GM19395 (cell line): ENCODE measurements around the gene UBE3B.
A peak's percentile ranks its signal among the peaks of the same experiment; 100 is the strongest.

Experiments
- ATAC-seq: cut with Tn5 transposase; IDR thresholded peaks from one replicate; pipeline ENCODE4 v1.9.1; 2021; ENCODE audit warnings: mild to moderate bottlenecking, moderate library complexity; ENCODE audit not compliant: unreplicated experiment

UBE3B gene

DNA sequence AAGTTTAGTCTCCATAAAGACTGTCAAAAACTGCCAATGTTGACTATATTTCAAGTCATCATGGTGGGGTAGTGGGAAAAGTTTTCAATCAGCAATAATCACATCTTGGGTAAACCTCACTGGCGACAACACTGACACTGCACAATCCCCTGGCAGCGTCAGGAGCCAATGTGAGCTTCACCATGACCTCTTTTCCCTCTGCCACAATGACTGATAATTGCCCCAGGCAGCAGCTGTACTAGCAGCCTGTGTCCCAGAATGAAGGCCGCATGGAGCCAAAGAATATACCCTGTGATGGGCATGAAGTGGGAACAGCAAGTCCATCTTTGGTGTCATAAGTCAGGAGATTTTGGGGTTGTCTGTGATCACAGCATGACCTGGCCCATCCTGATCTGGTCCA lies 90.5 kb downstream of the UBE3B start:
- ATAC-seq, result no peak

DNA sequence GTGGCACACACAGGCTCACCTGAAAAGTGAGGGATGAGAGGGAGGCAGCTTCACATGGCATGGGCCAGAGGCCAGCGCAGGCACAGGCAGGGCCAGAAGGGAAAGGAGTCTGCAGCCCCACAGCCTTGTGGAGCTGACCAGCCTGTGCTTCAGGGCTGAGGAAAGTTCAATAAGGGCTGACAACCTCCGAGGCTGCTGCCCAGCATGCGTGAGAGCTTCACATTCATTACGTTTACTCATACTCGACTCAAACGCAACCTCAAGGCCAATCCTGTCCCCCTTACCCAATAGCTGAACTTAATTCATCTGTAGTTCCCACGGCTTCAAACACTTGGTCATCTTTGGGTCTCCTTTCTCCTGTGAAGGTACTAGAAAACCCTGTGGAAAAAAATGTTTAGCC lies 91.1 kb downstream of the UBE3B start:
- no peak for ATAC-seq

DNA sequence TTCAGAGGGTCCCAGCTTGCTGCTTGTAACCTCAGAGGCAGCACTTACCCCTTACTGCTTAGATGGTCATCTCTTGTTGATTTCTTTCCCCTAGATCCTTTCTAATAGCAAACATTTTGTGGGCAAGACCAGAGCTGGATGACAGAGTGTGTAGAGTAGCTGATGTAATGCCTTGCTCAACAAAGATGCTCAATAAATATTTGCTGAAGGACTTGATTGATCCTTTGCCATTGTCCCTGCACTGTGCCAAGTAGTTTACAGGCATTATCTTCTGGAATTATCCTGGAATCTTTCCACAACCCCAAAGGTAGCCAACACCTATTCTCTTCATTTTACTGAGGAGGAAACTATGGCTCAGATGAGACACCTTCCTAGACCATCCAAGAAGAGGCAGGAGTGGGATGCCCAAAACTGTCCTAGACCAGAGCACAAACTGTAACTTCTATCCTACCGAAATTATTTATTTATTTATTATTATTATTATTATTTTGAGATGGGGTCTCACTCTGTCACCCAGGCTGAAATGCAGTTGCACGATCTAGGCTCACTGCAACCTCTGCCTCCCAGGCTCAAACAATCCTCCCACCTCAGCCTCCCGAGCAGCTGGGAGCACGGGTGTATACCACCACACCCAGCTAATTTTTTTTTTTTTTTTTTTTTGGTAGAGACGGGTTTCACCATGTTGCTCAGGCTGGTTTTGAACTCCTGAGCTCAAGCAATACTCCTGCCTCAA lies 94.5 kb downstream of the UBE3B start:
- no peak for ATAC-seq

DNA sequence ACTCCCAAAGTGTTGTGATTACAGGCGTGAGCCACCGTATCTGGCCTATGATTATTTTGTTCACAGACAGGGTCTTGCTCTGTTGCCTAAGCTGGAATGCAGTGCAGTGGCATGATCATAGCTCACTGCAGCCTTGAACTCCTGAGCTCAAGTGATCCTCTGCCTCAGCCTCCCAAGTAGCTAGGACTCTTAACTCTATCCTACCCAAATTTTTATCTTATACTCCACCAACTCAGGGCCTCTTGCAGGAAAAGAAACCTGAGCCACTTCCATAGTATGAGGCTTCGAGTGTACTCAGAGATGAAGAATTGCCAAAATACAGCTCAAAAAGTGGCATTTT lies 95.0 kb downstream of the UBE3B start:
- no peak for ATAC-seq

DNA sequence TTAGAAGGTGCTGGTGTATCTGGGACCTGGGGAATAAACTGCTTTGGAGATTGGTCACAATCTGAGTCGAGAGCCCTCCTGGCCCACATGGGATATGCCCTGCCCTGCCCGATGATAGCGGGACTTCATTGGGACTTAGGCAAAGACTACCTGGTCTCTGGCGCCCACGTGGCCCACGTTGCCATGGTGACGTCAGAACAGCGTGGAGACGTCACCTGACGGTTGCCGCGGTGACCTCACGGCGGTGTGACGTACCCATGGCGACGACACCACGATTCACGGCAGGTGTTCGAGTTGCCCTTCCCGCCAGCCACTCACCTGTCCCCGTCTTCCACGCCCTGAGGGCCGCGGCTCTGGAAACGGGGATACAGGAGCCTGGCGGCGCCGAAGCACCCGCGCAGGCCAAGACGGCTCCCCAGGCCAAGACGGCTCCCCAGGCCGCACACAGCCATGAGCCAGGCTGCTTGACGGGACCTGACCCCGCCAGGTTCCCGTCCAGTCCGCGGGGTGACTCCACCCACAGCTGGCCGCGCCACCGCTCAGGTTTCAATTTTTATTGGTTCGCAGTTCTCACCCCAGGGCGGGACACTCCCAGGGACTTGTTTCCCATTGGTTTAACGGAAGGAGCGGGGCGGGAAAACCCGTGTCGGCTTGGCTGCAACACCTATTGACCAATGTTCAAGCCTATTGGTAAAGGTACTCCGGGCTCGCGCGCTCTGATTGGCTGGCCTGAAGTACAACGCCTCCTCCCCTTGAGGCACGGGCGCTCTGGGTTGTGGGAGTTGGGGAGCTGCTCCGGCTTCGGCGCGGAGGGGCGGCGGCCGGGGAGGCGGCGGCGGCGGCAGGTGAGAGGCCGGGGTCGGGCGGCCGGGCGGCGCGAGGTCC lies 95.8 kb downstream of the UBE3B start, which contains the start of the genes MMAB and MVK:
TSS of gene MMAB (minus strand) at position 476 of the 885 bp plus-strand sequence. CDS start at position 452, 24 bp downstream.
TSS of gene MVK (plus strand) at position 766 of the 885 bp plus-strand sequence. CDS start 1,029 bp downstream, outside the sequence.
- peak; percentile 96 for ATAC-seq

DNA sequence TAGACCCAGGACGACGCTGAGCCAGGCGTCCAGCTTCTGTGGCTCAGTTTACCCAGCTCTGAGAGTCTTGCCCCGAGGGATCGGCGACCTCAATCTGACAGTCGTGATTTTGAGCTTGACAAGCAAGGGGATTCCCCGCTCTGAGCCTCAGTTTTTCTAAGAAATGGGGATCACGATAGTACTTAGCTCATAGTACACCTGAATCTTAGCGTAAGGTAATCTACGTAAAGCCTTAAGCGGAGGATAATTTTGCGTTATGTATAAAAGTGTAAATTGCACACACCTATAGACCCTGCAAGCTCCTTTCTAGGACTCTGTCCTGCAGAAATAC lies 96.4 kb downstream of the UBE3B start:
- ATAC-seq, result peak; percentile 11

DNA sequence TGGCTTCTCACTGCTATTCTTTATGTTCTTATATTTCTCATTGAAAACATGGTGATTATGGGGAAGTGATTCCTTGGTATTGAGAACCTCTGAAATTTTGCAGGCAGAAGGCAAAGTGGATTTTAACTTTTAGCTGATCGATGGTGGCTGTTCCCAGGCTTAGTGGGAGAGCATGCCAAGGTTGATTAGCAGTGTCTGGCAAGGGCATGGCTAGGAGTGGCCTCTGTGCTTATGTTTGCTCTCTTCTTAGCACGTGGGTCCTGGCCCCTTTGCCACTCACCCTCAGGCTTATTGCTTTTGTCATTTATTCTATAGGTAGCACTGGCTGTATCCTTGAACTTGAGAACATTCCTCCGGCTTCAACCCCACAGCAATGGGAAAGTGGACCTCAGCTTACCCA lies 98.2 kb downstream of the UBE3B start:
- ATAC-seq, result no peak

DNA sequence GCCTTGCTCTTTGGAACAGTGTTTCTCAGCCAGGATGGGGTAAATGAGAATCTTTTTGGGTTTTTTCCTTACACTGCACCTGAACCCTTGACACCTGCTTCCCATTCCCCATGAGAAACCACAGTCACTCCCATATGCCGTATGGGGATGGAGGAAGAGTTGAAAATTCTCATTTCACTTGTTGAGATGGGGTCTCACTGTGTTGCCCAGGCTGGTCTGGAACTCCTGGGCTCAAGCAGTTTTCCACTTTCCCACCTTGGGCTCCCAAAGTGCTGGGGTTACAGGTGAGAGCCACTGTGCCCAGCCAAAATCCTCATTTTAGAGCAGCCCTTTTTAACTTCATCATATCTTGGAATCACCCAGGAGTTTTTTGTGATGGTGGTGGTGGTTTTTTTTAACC lies 99.9 kb downstream of the UBE3B start:
- no peak for ATAC-seq

DNA sequence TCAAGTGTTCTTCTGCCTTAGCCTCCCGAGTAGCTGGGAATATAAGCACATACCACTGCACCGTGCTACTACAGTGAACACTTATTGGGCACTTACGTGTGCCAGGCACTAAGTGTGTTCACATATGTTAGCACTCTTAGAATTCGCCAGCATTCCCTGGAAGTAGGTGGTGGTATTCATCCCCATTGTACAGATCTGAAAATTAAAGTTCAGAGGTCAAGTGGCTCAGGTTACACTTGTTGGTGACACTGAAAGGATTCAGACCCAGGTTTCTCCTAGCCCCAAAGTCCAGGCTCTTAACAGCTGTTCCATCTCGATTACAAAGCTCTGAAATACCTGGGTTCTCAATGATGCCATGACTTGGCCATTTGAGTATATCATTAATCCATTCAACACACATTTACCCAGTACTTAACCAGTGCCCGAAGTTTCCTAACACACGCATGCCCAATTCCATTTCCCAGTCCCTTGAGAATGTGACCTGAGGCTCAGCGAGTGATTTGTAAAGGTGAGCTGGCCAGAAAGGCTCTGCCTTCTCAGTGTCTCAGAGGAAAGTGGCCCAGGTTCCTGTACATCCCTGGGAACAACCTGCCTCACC lies 101.0 kb downstream of the UBE3B start:
- no peak for ATAC-seq

DNA sequence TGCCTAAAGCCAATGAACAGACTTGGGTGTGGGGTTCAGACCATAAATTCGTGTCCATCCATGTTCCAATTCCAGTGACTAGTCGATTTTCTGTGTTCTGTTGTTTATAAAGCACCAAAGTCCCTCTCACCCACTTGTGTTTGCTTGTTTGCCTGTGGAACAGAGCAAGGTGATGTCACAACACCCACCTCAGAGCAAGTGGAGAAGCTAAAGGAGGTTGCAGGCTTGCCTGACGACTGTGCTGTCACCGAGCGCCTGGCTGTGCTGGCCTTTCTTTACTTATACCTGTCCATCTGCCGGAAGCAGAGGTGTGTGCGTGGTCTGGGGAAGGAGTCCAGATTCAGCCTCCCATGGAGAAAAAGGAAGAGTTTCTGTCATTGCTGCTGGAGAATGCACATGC lies 102.2 kb downstream of the UBE3B start:
- ATAC-seq, result no peak

DNA sequence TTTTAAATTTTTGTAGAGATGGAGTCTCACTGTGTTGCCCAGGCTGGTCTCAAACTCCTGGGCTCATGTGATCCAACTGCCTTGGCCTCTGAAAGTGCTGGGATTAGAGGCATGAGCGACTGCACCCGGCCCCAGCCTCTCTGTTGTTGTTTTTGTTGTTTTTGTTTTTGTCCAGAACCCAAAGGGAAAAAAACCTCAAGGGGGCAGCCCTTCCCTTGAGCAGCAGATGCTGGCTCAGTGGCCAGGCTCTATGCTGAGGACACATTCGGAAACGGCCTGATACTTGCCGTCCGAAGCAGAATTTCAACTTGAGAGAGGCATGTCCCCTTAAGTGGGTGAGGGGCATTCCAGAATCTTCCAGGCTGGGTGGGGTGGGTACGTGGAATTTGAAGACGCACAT lies 102.8 kb downstream of the UBE3B start:
- ATAC-seq, result no peak

DNA sequence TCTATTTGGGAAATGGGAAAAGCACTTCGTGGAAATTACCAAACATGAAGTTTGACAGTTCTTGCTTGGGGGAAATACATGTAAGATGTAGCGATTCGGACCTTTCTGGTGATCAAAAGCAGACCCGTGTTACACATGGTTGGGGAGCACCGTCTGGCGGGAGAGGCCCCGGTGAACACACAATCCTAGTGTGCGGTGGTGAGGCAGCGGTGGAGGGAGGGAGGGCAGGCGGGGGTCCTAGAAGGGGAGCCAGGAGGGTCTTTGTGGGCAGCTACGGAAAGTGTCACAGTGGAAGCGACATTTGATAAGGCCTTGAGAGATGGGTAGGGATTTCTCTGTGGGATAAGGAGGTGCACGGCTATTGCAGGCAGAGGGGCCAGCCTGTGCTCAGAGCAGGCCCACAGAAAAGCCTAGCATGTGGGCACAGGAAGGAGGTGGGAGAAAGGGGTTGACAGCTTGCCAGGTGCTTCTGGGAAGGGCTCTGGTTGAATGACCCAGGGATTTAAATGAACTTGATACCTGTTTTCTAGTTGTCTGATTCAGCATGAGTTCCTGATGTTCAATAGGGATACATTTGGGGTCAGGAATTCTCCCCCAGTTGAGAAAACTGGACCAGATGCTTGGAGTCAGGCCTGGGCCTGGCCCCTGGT lies 103.4 kb downstream of the UBE3B start:
- no peak for ATAC-seq

DNA sequence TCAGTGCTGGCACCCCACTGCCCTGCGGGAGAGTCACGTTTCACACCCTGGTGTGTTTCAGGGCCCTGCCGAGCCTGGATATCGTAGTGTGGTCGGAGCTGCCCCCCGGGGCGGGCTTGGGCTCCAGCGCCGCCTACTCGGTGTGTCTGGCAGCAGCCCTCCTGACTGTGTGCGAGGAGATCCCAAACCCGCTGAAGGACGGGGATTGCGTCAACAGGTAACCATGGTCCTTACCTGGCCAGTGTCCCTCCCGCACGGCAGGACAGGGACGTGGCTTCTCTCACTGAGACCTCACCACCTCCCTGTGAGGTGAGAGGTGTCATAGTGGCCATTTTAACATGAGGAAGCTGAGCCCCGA lies 103.9 kb downstream of the UBE3B start:
- no peak for ATAC-seq

DNA sequence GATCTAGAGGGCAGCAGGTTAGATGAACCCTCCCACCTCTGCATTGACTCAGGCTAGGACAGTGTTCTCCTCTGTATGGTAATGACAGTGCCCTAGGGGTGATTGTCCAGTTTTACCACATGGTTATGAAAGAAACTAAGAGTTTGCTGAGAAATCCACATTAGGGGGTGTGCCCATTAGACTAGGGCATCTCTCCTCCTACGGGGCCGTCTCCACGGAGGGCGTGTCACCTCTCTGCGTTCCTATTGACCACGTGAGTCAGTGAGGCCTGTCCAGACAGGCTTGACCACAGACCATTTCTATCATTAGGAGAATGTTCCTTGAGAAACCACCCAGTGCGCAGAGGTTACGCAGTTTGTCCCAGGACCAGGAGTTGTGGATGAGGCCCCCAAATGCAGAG lies 104.4 kb downstream of the UBE3B start:
- ATAC-seq, result no peak

DNA sequence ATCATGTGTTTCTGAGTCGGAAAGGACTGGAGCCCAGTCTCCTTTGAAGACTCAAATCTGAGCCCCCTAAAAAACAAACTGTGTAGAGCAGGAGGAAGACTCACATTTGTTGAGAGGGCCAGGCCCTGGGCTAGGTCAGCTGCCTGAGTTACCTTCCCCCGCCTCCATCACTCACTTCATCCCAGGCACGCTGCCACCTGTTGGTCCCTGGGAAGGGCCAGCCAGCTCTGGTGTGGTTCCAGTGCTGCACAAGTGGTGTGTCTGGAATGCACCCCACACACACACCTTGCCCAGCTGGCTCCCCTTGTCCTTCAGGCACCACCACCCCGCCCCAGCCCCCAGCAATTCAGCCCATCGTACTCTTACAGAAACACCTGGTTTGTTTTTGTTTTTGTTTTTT lies 105.2 kb downstream of the UBE3B start:
- ATAC-seq, result no peak

DNA sequence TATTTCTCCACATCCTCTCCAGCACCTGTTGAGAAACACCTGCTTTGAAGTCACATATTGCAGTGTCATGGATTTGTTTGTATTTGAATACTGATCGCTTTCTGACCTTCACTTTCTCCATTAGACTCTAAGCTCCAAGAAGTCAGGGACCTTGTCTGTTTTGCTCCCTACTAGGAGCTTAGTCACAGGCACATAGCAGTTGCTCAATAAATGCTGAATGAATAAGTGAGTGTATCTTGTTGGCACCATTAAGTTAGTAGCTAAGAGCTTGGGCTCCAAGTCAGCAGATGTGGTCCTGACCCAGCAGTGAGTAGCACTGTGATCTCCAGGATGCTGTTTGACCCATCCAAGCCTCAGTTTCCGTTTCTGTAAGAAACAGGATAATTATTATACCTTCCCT lies 106.3 kb downstream of the UBE3B start:
- ATAC-seq, result no peak
